Lower leg skin (tissue), 4 donors: Measurements from ENCODE around the gene FMNL2. TPM values are rescaled to one million over a fixed set of nuclear protein-coding genes. Genes with fewer than 3 reads are reported as not detected.

ENCODE experiments used
- DNase-seq, 2 donors: peaks; one replicate each; pipeline ENCODE4 v3.0.0-alpha.2; 2019; ENCODE audit warnings: low spot score in 2 of 2
- H3K4me3 ChIP-seq: fragments of 200-600 bp; sonication (generic); 2 replicates; pipeline ENCODE4 v1.5.1; 2017; ENCODE audit warnings: mild to moderate bottlenecking, low read depth; ENCODE audit not compliant: poor library complexity, severe bottlenecking
- CTCF ChIP-seq, 3 donors: fragments of 450-650 bp; IDR thresholded peaks; one replicate each; pipeline ENCODE4 v1.5.1; 2016; ENCODE audit warnings: antibody characterized with exemption in 3 of 3, mild to moderate bottlenecking in 3 of 3, moderate library complexity in 2 of 3
- POLR2A ChIP-seq, 2 donors: fragments of 450-650 bp; IDR thresholded peaks; one replicate each; pipeline ENCODE4 v1.6.1; 2016 to 2017; ENCODE audit warnings: antibody characterized with exemption in 2 of 2, mild to moderate bottlenecking in 1 of 2, moderate library complexity in 1 of 2
- WGBS, 2 donors: methylation state at CpG; one replicate each; pipeline ENCODE4 v1.1.5; 2018; 5-methylcytosine and 5-hydroxymethylcytosine counted together
- intact Hi-C: fragments of 100-400 bp; cut with DNase I; formaldehyde crosslinking; loops from one replicate; pipeline ENCODE4 v1.15.0; 2023; ENCODE audit warnings: low total_unique reads
- total RNA-seq, 4 donors: library from RNA; depleted of rRNA; stranded (reverse); fragments of >200 nt; gene quantifications; one replicate each; pipeline ENCODE4 v1.1.0, GENCODE V29; 2016

Gene FMNL2
- total RNA-seq, 4 donors from 2014 or later = 9.6 to 18.3 (median 12.9) TPM

- DNase-seq = no peak
- TF ChIP-seq CTCF (IDR thresholded peaks at IDR 0.05) = no peak
- TF ChIP-seq POLR2A (IDR thresholded peaks at IDR 0.05) = no peak
- intact Hi-C loops = no loop called here
- WGBS, 2 donors = 71% methylated on average over 2 of the region's 2 CpGs
- H3K4me3 ChIP-seq = no peak overlapping the region
Measured at GRCh38 chr2:152651834-152652233, 316.9 kb downstream of the FMNL2 start.

DNA sequence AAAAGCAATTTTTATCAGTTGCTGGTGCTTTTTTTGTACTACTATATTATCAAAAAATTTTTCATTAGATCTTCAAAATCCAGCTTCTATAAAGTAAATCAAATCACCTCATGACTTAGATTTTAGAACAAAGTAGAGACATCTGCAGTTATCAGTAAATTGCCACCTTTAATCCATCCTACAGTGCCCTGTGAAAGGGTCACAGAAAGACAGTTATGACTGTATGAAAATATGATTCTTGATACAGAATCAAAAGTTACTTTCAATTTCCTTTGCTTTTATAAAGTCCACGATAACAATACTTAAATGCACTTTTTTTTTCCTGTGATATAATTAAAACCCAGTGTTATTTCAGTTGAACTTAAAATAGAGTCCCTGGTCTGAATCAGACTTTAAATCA, 320.9 kb downstream of the FMNL2 start:
- 77 to 80% methylated on average over 1 of the region's 1 CpG for WGBS, 2 donors

DNA sequence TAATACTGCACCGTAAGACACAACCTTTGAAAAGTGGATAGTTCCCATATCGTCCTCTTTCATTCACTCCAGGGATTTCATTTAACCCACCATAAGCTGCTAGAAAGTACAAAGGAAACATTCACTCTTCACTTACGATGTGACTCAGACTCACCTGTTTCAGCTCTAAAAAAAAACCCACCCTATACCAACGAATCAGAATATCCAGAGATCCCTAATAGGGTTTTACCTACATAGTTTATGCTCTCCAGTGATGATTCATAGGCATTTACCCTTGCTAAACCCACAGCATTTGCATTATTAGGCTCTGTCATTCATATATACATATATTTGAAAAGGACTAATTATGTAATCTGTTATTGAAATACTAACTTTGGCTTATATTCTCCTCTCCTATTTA, 322.1 kb downstream of the FMNL2 start:
- intact Hi-C loops = no loop called here
- no peak overlapping the region for H3K4me3 ChIP-seq
- no peak for DNase-seq
- 81 to 86% methylated on average over 4 of the region's 4 CpGs for WGBS, 2 donors
- TF ChIP-seq POLR2A (IDR thresholded peaks at IDR 0.05) = no peak
- no peak for TF ChIP-seq CTCF (IDR thresholded peaks at IDR 0.05)

More for the DNA sequence above, 320.9 kb downstream of the FMNL2 start:
- no peak for TF ChIP-seq CTCF (IDR thresholded peaks at IDR 0.05)
- no peak for TF ChIP-seq POLR2A (IDR thresholded peaks at IDR 0.05)
- H3K4me3 ChIP-seq = no peak overlapping the region
- intact Hi-C loops = no loop called here
- DNase-seq = no peak

DNA sequence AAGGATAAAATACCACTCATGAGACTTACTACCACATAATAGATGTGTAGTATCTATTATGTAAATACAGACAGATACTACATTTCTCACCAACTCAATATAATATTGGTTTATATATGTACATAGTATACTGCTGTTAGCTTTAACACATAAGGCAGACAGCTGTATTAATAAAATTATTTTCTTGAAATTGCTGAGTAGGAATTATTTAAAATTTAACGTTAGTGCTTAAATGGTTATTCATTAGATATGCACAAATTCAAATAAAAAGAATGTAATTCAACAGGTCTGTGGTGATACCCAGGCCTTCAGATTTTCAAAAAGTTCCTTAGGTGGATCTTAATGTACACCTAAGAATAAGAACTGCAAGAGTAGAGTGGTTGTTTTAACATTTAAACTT, 323.2 kb downstream of the FMNL2 start:
- H3K4me3 ChIP-seq = no peak overlapping the region
- intact Hi-C loops = no loop called here
- WGBS, 2 donors = 55 to 61% methylated on average over 1 of the region's 1 CpG
- TF ChIP-seq CTCF (IDR thresholded peaks at IDR 0.05) (no peak), POLR2A (IDR thresholded peaks at IDR 0.05) (no peak)
- DNase-seq = no peak

DNA sequence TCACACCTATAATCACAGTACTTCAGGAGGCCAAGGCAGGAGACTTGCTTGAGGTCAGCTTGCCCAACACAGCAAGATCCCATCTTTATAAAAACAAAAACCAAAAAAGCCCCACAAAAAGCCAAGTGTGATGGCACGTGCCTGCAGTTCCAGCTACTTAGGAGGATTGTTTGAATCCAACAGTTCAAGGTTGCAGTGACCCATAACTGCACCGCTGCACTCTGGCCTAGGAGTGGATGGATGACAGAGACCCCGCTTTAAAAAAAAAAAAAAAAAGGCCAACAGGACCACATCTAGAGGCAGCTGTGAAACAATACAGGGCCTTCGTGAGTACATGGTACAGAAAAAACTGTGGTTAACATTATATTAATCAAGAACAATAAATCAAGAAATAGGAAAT, 326.1 kb downstream of the FMNL2 start:
- no peak for DNase-seq
- no peak overlapping the region for H3K4me3 ChIP-seq
- TF ChIP-seq CTCF (IDR thresholded peaks at IDR 0.05) (no peak), POLR2A (IDR thresholded peaks at IDR 0.05) (no peak)
- intact Hi-C loops = no loop called here
- WGBS, 2 donors = 90 to 96% methylated on average over 4 of the region's 4 CpGs

- 85 to 88% methylated on average over 7 of the region's 7 CpGs for WGBS, 2 donors
- intact Hi-C loops = no loop called here
- TF ChIP-seq CTCF (IDR thresholded peaks at IDR 0.05) (no peak), POLR2A (IDR thresholded peaks at IDR 0.05) (no peak)
- H3K4me3 ChIP-seq = no peak overlapping the region
- DNase-seq = no peak
Measured at GRCh38 chr2:152664725-152665124, 329.8 kb downstream of the FMNL2 start.
